K562 (cell line): ENCODE data around the gene NCOA1. TPM values are rescaled to one million over a fixed set of nuclear protein-coding genes. Genes with fewer than 3 reads are reported as not detected.

Experiments used
- ATAC-seq: fragments of 200-7000 bp; cut with Tn5 transposase; 3 replicates; pipeline ENCODE4 v1.9.1; 2020; ENCODE audit warnings: moderate library complexity
- BruUV-seq: library from RNA; stranded (reverse); fragments of 400-500 nt; replicated peaks from 2 replicates; lab custom pipeline; 2021; lab: Mats Ljungman, UMichigan
- CTCF ChIA-PET: fragments of 300-600 bp; formaldehyde crosslinking; extraction: SDS; loops from one replicate; lab custom pipeline; 2021; ENCODE audit warnings: low intra/inter-chr PET ratio; lab: Yijun Ruan, JAX
- POLR2A ChIA-PET: fragments of 300-600, 350-650 bp; sonication (Branson Sonifier 250); formaldehyde crosslinking; extraction: SDS; loops from one replicate; lab custom pipeline; 2021; ENCODE audit warnings: antibody characterized with exemption, inconsistent platforms; lab: Yijun Ruan, JAX
- DNase-seq, 4 experiments: peaks; one replicate each; pipeline versions ENCODE4 v3.0.0 to v3.0.0-alpha.2; 2011 to 2018; ENCODE audit warnings: low spot score in 3 of 4, mixed read lengths in 3 of 4; ENCODE audit errors: extremely low read depth in 1 of 4
- FAIRE-seq: peaks from 2 replicates; lab custom pipeline; 2011; peaks lifted over from hg19 to GRCh38; lab: Jason Lieb, UNC
- H2AFZ ChIP-seq: 2 replicates; pipeline ENCODE4 v1.6.0; 2011; ENCODE audit warnings: low read depth, low read length, control low read depth, inconsistent platforms
- H3K27ac ChIP-seq: fragments of 200-600 bp; 3 replicates; pipeline ENCODE4 v1.8.0; 2011; ENCODE audit warnings: low read depth, mild to moderate bottlenecking, control low read depth, inconsistent platforms, low read length, moderate library complexity, mixed read lengths; ENCODE audit errors: extremely low read depth
- H3K27me3 ChIP-seq, 2 experiments: fragments of 300-600 bp in 1 of 2; 2 replicates in 1 of 2; 3 replicates in 1 of 2; pipeline versions ENCODE4 v1.6.0 to v1.8.0; 2011; ENCODE audit warnings: inconsistent platforms in 2 of 2, low read length in 2 of 2, mild to moderate bottlenecking in 1 of 2, mixed read lengths in 1 of 2, moderate library complexity in 1 of 2; ENCODE audit not compliant: control insufficient read depth in 2 of 2, insufficient read depth in 2 of 2
- H3K36me3 ChIP-seq: fragments of 300-600 bp; 3 replicates; pipeline ENCODE4 v1.8.0; 2011; ENCODE audit warnings: mild to moderate bottlenecking, low read length, inconsistent platforms; ENCODE audit not compliant: control insufficient read depth, insufficient read depth
- H3K4me1 ChIP-seq, 2 experiments: fragments of 200-600 bp in 1 of 2; replicated peaks in 1 of 2; 2 replicates in 1 of 2; 3 replicates in 1 of 2; pipeline versions ENCODE4 v1.5.1 to v1.8.0; 2011; ENCODE audit warnings: inconsistent platforms in 2 of 2, low read length in 2 of 2, mild to moderate bottlenecking in 1 of 2, mixed read lengths in 1 of 2, moderate library complexity in 1 of 2; ENCODE audit not compliant: control insufficient read depth in 2 of 2, insufficient read depth in 2 of 2
- H3K4me2 ChIP-seq: 2 replicates; pipeline ENCODE4 v1.6.1; 2011; ENCODE audit warnings: low read length, control low read depth, inconsistent platforms, mixed read lengths; ENCODE audit not compliant: insufficient read depth
- H3K4me3 ChIP-seq: fragments of 200-600 bp; sonication (generic), shearing (Covaris generic); 2 replicates; pipeline ENCODE4 v1.5.1; 2016; ENCODE audit warnings: control low read depth, inconsistent platforms
- H3K79me2 ChIP-seq: fragments of 200-600 bp; 3 replicates; pipeline ENCODE4 v1.8.0; 2011; ENCODE audit warnings: low read length, inconsistent platforms; ENCODE audit not compliant: control insufficient read depth, insufficient read depth
- H3K9ac ChIP-seq, 2 experiments: 2 replicates each; pipeline versions ENCODE4 v1.6.0 to v1.6.1; 2011; ENCODE audit warnings: low read depth in 2 of 2, low read length in 2 of 2, control low read depth in 1 of 2, inconsistent platforms in 1 of 2, mild to moderate bottlenecking in 1 of 2, mixed read lengths in 1 of 2; ENCODE audit not compliant: insufficient read depth in 1 of 2
- H3K9me1 ChIP-seq: one replicate; pipeline ENCODE4 v1.6.0; 2011; ENCODE audit warnings: inconsistent platforms, mild to moderate bottlenecking, low read length, moderate library complexity; ENCODE audit not compliant: control insufficient read depth, insufficient read depth
- H3K9me3 ChIP-seq: replicated peaks from 2 replicates; pipeline ENCODE4 v1.5.1; 2011; ENCODE audit warnings: low read depth, low read length, inconsistent platforms; ENCODE audit not compliant: control insufficient read depth, insufficient read depth
- H4K20me1 ChIP-seq: replicated peaks from 2 replicates; pipeline ENCODE4 v1.6.1; 2011; ENCODE audit warnings: low read length, inconsistent platforms, mixed read lengths; ENCODE audit not compliant: control insufficient read depth, insufficient read depth
- GTF2B ChIP-seq: IDR thresholded peaks from 2 replicates; pipeline ENCODE4 v1.6.1; 2011; ENCODE audit not compliant: insufficient read length; ENCODE audit errors: extremely low read depth
- NUFIP1 ChIP-seq: fragments of 450-650 bp; IDR thresholded peaks from 2 replicates; pipeline ENCODE4 v1.6.1; 2018; ENCODE audit not compliant: partially characterized antibody
- PTBP1 ChIP-seq: fragments of 200-400 bp; formaldehyde crosslinking; IDR thresholded peaks from 2 replicates; pipeline ENCODE4 v1.6.1; 2017; ENCODE audit warnings: low read depth, low read length
- RFX1 ChIP-seq: fragments of 450-650 bp; IDR thresholded peaks from 2 replicates; pipeline ENCODE4 v1.6.1; 2016; ENCODE audit warnings: mild to moderate bottlenecking, moderate library complexity
- SMARCB1 ChIP-seq: IDR thresholded peaks from 2 replicates; pipeline ENCODE4 v1.6.1; 2011; ENCODE audit warnings: improper control_type of control experiment, low read depth; ENCODE audit not compliant: insufficient read length
- WGBS: fragments of 100-300 bp; shearing (Covaris generic); methylation state at CpG from one replicate; pipeline ENCODE4 v1.1.6; 2016; ENCODE audit warnings: low coverage, mixed read lengths; ENCODE audit not compliant: insufficient coverage; ENCODE audit errors: missing lambda C conversion rate; 5-methylcytosine and 5-hydroxymethylcytosine counted together
- in situ Hi-C: fragments of 300-500 bp; cut with MboI; formaldehyde crosslinking; loops from 4 replicates; pipeline ENCODE4 v1.15.0; 2018; ENCODE audit warnings: inconsistent platforms, mixed read lengths
- intact Hi-C: fragments of 100-400 bp; cut with micrococcal nuclease; formaldehyde crosslinking; loops from 2 replicates; pipeline ENCODE4 v1.14.2; 2022
- polyA plus RNA-seq, 8 experiments: library from polyadenylated mRNA; depleted of rRNA in 4 of 8; stranded (reverse) in 5 of 8; unstranded in 3 of 8; fragments of >200 nt; fragmentation: Nextera tagmentation in 2 of 8; fragmentation: Illumina TruSeq in 1 of 8; extraction: Ambion mirVana in 2 of 8; extraction: Trizol in 1 of 8; gene quantifications; 2 replicates each; pipeline versions ENCODE4 v1.2.1 to v1.2.3, GENCODE V29; 2011 to 2014; ENCODE audit warnings: inconsistent platforms in 1 of 8, missing spikeins in 1 of 8
- total RNA-seq, 7 experiments: library from RNA; depleted of rRNA in 6 of 7; stranded (reverse); fragments of >200 nt in 6 of 7; fragmentation: Illumina TruSeq in 2 of 7; extraction: Trizol in 2 of 7; gene quantifications; 2 replicates each; pipeline versions ENCODE4 v1.2.1 to v1.2.3, GENCODE V29; 2011 to 2021; ENCODE audit warnings: low replicate concordance in 1 of 7

The NCOA1 gene
- total and polyA plus RNA-seq, 9 of the 15 experiments (the other 6 are each of a cell fraction or from before 2014, with no cell fraction given), result 4.9 to 25.7 (median 17.0) TPM

GRCh38 chr2:24459224-24460161, 31.6 kb upstream of the NCOA1 start:
- 71% methylated on average over 5 of the region's 5 CpGs for WGBS
- TF ChIP-seq SMARCB1, result peak; percentile 47
- TF ChIP-seq PTBP1, result no peak
- peak; percentile 72 for TF ChIP-seq RFX1
- no peak for TF ChIP-seq GTF2B
- TF ChIP-seq NUFIP1, result no peak

More at GRCh38 chr2:24459224-24460161, 31.6 kb upstream of the NCOA1 start:
- Histone ChIP-seq H4K20me1 (no peaks in the 10 kb centered on the region), H3K4me3 (no peak overlapping the region), H3K27me3 (no peaks in the 10 kb centered on the region; a peak in 1 of 5 replicates), H3K4me2 (no peak overlapping the region), H3K27ac (no peak overlapping the region), H3K36me3 (no peaks in the 10 kb centered on the region), H3K9ac (peak overlapping the region in 1 of 2 experiments; percentile 26; a peak in 1 of 4 replicates), H3K9me1 (no peaks in the 10 kb centered on the region), H3K4me1 (peaks cover 32 to 50% of the 10 kb centered on the region in 2 experiments), H2AFZ (no peak overlapping the region; the same call in 1 of the 2 replicates), H3K79me2 (no peaks in the 10 kb centered on the region), H3K9me3 (no peaks in the 10 kb centered on the region)
- intact Hi-C loops (loop anchor here (5.0 kb wide), 1 partner anchor 33 kb away; the partner anchor contains the start of gene NCOA1), in situ Hi-C loops (no loop called here)
- DNase-seq (peak in 1 of 4 experiments; percentile 35), FAIRE-seq (peak; percentile 35), ATAC-seq (no peak)
- ChIA-PET POLR2A (no interaction called here), CTCF (no interaction called here)
- BruUV-seq, result no TSS peak
